Muscle of leg (tissue), 16 donors: ENCODE measurements around the gene KIRREL2. TPM values are rescaled to one million over a fixed set of nuclear protein-coding genes. Genes with fewer than 3 reads are reported as not detected.

Source experiments
- DNase-seq: peaks from one replicate; pipeline ENCODE4 v3.0.0; 2013
- H3K27ac ChIP-seq: one replicate; pipeline ENCODE4 v1.5.1; 2013; ENCODE audit warnings: mild to moderate bottlenecking, low read length, control low read depth
- H3K27me3 ChIP-seq: one replicate; pipeline ENCODE4 v1.6.1; 2013; ENCODE audit warnings: low read length; ENCODE audit not compliant: control insufficient read depth, insufficient read depth
- H3K36me3 ChIP-seq: one replicate; pipeline ENCODE4 v1.6.1; 2013; ENCODE audit warnings: low read length; ENCODE audit not compliant: control insufficient read depth, insufficient read depth
- H3K4me1 ChIP-seq: one replicate; pipeline ENCODE4 v1.6.1; 2013; ENCODE audit warnings: low read length; ENCODE audit not compliant: control insufficient read depth, insufficient read depth
- H3K4me3 ChIP-seq: one replicate; pipeline ENCODE4 v1.5.1; 2013; ENCODE audit warnings: low read length, control low read depth
- H3K9me3 ChIP-seq: replicated peaks from 2 replicates; pipeline ENCODE4 v1.6.1; 2013; ENCODE audit warnings: low read depth, low read length; ENCODE audit not compliant: control insufficient read depth
- WGBS: methylation state at CpG from one replicate; pipeline ENCODE4 v1.1.5; 2013; ENCODE audit warnings: missing lambda C conversion rate; ENCODE audit not compliant: insufficient coverage; 5-methylcytosine and 5-hydroxymethylcytosine counted together
- long read RNA-seq, 11 donors: transcript quantifications; one replicate each; lab custom pipeline, GENCODE V29; 2026
- polyA plus RNA-seq, 8 donors: library from polyadenylated mRNA; unstranded; fragments of 120-200 nt; gene quantifications; one replicate each; pipeline versions ENCODE4 v1.2.1 to v1.2.3, GENCODE V29; 2013; ENCODE audit warnings: inconsistent platforms in 1 of 8, low replicate concordance in 1 of 8; ENCODE audit not compliant: insufficient read length in 8 of 8, insufficient read depth in 1 of 8
- total RNA-seq: library from RNA; stranded (reverse); fragments of 120-200 nt; gene quantifications from one replicate; pipeline ENCODE4 v1.2.4, GENCODE V29; 2013

KIRREL2 gene
- total RNA-seq (0.31 TPM), polyA plus RNA-seq (1 to 10 TPM in 1 of 8 donors, under 1 TPM in 7; 0.28 to 1.0 (median 0.58) TPM)
- long read RNA-seq, donor 1 = 0 reads
- long read RNA-seq, donor 2 = 0 reads
- long read RNA-seq, donor 3 = 0 reads
- long read RNA-seq, donor 4 = 0 reads
- long read RNA-seq, donor 5 = 0 reads
- long read RNA-seq, donor 6 = 0 reads
- long read RNA-seq, donor 7 = 0 reads
- long read RNA-seq, donor 8 = 0 reads
- long read RNA-seq, donor 9 = 0 reads
- long read RNA-seq, donor 10 = 0 reads
- long read RNA-seq, donor 11 = 0 reads

- no peak within 1 kb of the TSS for H3K27ac ChIP-seq
- no peaks in the 10 kb centered on the region for H3K36me3 ChIP-seq
- peak within 1 kb of the TSS; percentile 38 for H3K4me3 ChIP-seq
- H3K9me3 ChIP-seq = no peaks in the 10 kb centered on the region
- peaks cover 66% of the 10 kb centered on the region for H3K27me3 ChIP-seq
- DNase-seq = peak; percentile 35
- WGBS = under 1% methylated on average over 35 of the region's 42 CpGs
- H3K4me1 ChIP-seq = peaks cover 25% of the 10 kb centered on the region
These were observed at the start of gene KIRREL2 for GRCh38 chr19:35856546-35857149. Gene KIRREL2, plus strand, starts transcription at chr19:35856911. Its CDS starts 209 bp downstream, at chr19:35857120.

- Histone ChIP-seq H3K27me3 (peaks cover 3% of the 10 kb centered on the region), H3K4me3 (no peak overlapping the region), H3K4me1 (peaks cover 2% of the 10 kb centered on the region), H3K36me3 (no peaks in the 10 kb centered on the region), H3K9me3 (no peaks in the 10 kb centered on the region), H3K27ac (no peak overlapping the region)
- no peak for DNase-seq
- WGBS = 81% methylated on average over 4 of the region's 5 CpGs
These were observed 49.1 kb upstream of the KIRREL2 start for GRCh38 chr19:35807633-35808032.

- Histone ChIP-seq H3K9me3 (no peaks in the 10 kb centered on the region), H3K27ac (no peak overlapping the region), H3K36me3 (no peaks in the 10 kb centered on the region), H3K4me1 (no peaks in the 10 kb centered on the region), H3K4me3 (no peak overlapping the region), H3K27me3 (peaks cover 3% of the 10 kb centered on the region)
- 57% methylated on average over 17 of the region's 18 CpGs for WGBS
- peak; percentile 32 for DNase-seq
These were observed 45.1 kb upstream of the KIRREL2 start for GRCh38 chr19:35811317-35812219.

GRCh38 chr19:35812220-35813042, 44.3 kb upstream of the KIRREL2 start, which contains the start of gene PRODH2:
Gene PRODH2, minus strand, starts transcription at chr19:35812845. Its CDS starts 40 bp downstream, at chr19:35812805.
- Histone ChIP-seq H3K4me3 (no peak within 1 kb of the TSS), H3K27ac (no peak within 1 kb of the TSS), H3K36me3 (no peaks in the 10 kb centered on the region), H3K9me3 (no peaks in the 10 kb centered on the region), H3K27me3 (peaks cover 3% of the 10 kb centered on the region), H3K4me1 (no peaks in the 10 kb centered on the region)
- 66% methylated on average over 24 of the region's 26 CpGs for WGBS
- DNase-seq = no peak

- Histone ChIP-seq H3K36me3 (no peaks in the 10 kb centered on the region), H3K27me3 (peaks cover 3% of the 10 kb centered on the region), H3K4me3 (no peak overlapping the region), H3K9me3 (no peaks in the 10 kb centered on the region), H3K27ac (no peak overlapping the region), H3K4me1 (no peaks in the 10 kb centered on the region)
- 67% methylated on average over 2 of the region's 11 CpGs for WGBS
- DNase-seq = no peak
These were observed 43.4 kb upstream of the KIRREL2 start for GRCh38 chr19:35813043-35813890.

- peaks cover 3% of the 10 kb centered on the region for H3K27me3 ChIP-seq
- DNase-seq = no peak
- no peak overlapping the region for H3K27ac ChIP-seq
- H3K4me1 ChIP-seq = peaks cover 3% of the 10 kb centered on the region
- H3K9me3 ChIP-seq = no peaks in the 10 kb centered on the region
- no peaks in the 10 kb centered on the region for H3K36me3 ChIP-seq
- H3K4me3 ChIP-seq = no peak overlapping the region
- 11% methylated on average over 2 of the region's 6 CpGs for WGBS
These were observed 40.4 kb upstream of the KIRREL2 start for GRCh38 chr19:35816262-35816661.

- Histone ChIP-seq H3K36me3 (no peaks in the 10 kb centered on the region), H3K27ac (no peak overlapping the region), H3K9me3 (no peaks in the 10 kb centered on the region), H3K4me3 (no peak overlapping the region), H3K27me3 (peaks cover 2% of the 10 kb centered on the region), H3K4me1 (peaks cover 3% of the 10 kb centered on the region)
- DNase-seq = no peak
- 64% methylated on average over 7 of the region's 9 CpGs for WGBS
These were observed 39.9 kb upstream of the KIRREL2 start for GRCh38 chr19:35816846-35817245.

- 69% methylated on average over 2 of the region's 3 CpGs for WGBS
- H3K27ac ChIP-seq = no peak overlapping the region
- no peaks in the 10 kb centered on the region for H3K9me3 ChIP-seq
- H3K36me3 ChIP-seq = no peaks in the 10 kb centered on the region
- no peak for DNase-seq
- peaks cover 3% of the 10 kb centered on the region for H3K4me1 ChIP-seq
- no peak overlapping the region for H3K4me3 ChIP-seq
- no peaks in the 10 kb centered on the region for H3K27me3 ChIP-seq
These were observed 38.3 kb upstream of the KIRREL2 start for GRCh38 chr19:35818445-35818844.

- H3K36me3 ChIP-seq = no peaks in the 10 kb centered on the region
- H3K27me3 ChIP-seq = no peaks in the 10 kb centered on the region
- no peak overlapping the region for H3K4me3 ChIP-seq
- H3K27ac ChIP-seq = no peak overlapping the region
- H3K4me1 ChIP-seq = peaks cover 3% of the 10 kb centered on the region
- no peak for DNase-seq
- 67% methylated on average over 3 of the region's 3 CpGs for WGBS
- H3K9me3 ChIP-seq = no peaks in the 10 kb centered on the region
These were observed 34.1 kb upstream of the KIRREL2 start for GRCh38 chr19:35822579-35822978.
